HG02943 (cell line): ENCODE results near the gene ARMH3.
A peak's percentile ranks its signal among the peaks of the same experiment; 100 is the strongest.

Source experiments
- ATAC-seq: cut with Tn5 transposase; IDR thresholded peaks from one replicate; pipeline ENCODE4 v1.9.1; 2021; ENCODE audit warnings: mild to moderate bottlenecking, low read depth, moderate library complexity; ENCODE audit not compliant: unreplicated experiment

Gene ARMH3

GRCh38 chr10:101902820-101903145 lies 153.2 kb downstream of the ARMH3 start:
- ATAC-seq = no peak

GRCh38 chr10:101902032-101902819 lies 153.7 kb downstream of the ARMH3 start:
- no peak for ATAC-seq

GRCh38 chr10:101901340-101901739 lies 154.6 kb downstream of the ARMH3 start:
- peak; percentile 50 for ATAC-seq

- ATAC-seq = no peak
These were observed 158.3 kb downstream of the ARMH3 start for GRCh38 chr10:101897633-101898032.

GRCh38 chr10:101896225-101896877 lies 159.6 kb downstream of the ARMH3 start:
- no peak for ATAC-seq

- no peak for ATAC-seq
These were observed 160.2 kb downstream of the ARMH3 start for GRCh38 chr10:101895781-101896180.

GRCh38 chr10:101894742-101895141 lies 161.2 kb downstream of the ARMH3 start:
- no peak for ATAC-seq

- no peak for ATAC-seq
These were observed 161.7 kb downstream of the ARMH3 start for GRCh38 chr10:101894266-101894665.

GRCh38 chr10:101893510-101894120 lies 162.4 kb downstream of the ARMH3 start:
- ATAC-seq = no peak

- no peak for ATAC-seq
These were observed 163.1 kb downstream of the ARMH3 start for GRCh38 chr10:101892782-101893391.

GRCh38 chr10:101889256-101890210 lies 166.4 kb downstream of the ARMH3 start:
- no peak for ATAC-seq

- ATAC-seq = no peak
These were observed 167.6 kb downstream of the ARMH3 start for GRCh38 chr10:101888251-101888949.

GRCh38 chr10:101887775-101888174 lies 168.2 kb downstream of the ARMH3 start:
- no peak for ATAC-seq

- no peak for ATAC-seq
These were observed 169.3 kb downstream of the ARMH3 start for GRCh38 chr10:101886521-101887312.

GRCh38 chr10:101881036-101881774 lies 174.8 kb downstream of the ARMH3 start:
- no peak for ATAC-seq

- no peak for ATAC-seq
These were observed 175.8 kb downstream of the ARMH3 start for GRCh38 chr10:101880232-101880573.

- no peak for ATAC-seq
These were observed 176.3 kb downstream of the ARMH3 start for GRCh38 chr10:101879456-101880231.

- no peak for ATAC-seq
These were observed 177.1 kb downstream of the ARMH3 start for GRCh38 chr10:101878869-101879268.
